ENCODE measurements around the gene KLRK1. TPM values are rescaled to one million over a fixed set of nuclear protein-coding genes. Genes with fewer than 3 reads are reported as not detected.
"Not testable (repeated sequence)": the region's sequence is repeated elsewhere in the genome, so short reads cannot be mapped to it uniquely, and the experiment has no call there.

KLRK1 gene
- total RNA-seq, 1 donor from 2014 or later = not detected

GRCh38 chr12:10388624-10389413 lies 1.0 kb downstream of the KLRK1 start:
- no peaks in the 10 kb centered on the region for H3K27me3 ChIP-seq (ENCODE audit: control insufficient read depth, insufficient read depth, low read length)
- H3K36me3 ChIP-seq (ENCODE audit: control insufficient read depth, insufficient read depth, low read length) = no peaks in the 10 kb centered on the region
- FAIRE-seq (no peak), DNase-seq (ENCODE audit: low read depth) (no peak)
- TF ChIP-seq, protein P1, sequence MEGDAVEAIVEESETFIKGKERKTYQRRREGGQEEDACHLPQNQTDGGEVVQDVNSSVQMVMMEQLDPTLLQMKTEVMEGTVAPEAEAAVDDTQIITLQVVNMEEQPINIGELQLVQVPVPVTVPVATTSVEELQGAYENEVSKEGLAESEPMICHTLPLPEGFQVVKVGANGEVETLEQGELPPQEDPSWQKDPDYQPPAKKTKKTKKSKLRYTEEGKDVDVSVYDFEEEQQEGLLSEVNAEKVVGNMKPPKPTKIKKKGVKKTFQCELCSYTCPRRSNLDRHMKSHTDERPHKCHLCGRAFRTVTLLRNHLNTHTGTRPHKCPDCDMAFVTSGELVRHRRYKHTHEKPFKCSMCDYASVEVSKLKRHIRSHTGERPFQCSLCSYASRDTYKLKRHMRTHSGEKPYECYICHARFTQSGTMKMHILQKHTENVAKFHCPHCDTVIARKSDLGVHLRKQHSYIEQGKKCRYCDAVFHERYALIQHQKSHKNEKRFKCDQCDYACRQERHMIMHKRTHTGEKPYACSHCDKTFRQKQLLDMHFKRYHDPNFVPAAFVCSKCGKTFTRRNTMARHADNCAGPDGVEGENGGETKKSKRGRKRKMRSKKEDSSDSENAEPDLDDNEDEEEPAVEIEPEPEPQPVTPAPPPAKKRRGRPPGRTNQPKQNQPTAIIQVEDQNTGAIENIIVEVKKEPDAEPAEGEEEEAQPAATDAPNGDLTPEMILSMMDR (IDR thresholded peaks at IDR 0.05; ENCODE audit: insufficient read depth, low read length, severe bottlenecking) = no peak
- H3K4me3 ChIP-seq (ENCODE audit: low read depth, low read length) = no peak overlapping the region

- FAIRE-seq; H3K27me3 ChIP-seq (ENCODE audit: control insufficient read depth, insufficient read depth, low read length); H3K4me3 ChIP-seq (ENCODE audit: low read depth, low read length); H3K36me3 ChIP-seq (ENCODE audit: control insufficient read depth, insufficient read depth, low read length); DNase-seq (ENCODE audit: low read depth): not testable (repeated sequence)
Measured at GRCh38 chr12:10387498-10387897, 2.3 kb downstream of the KLRK1 start.

GRCh38 chr12:10386857-10387256 lies 3.0 kb downstream of the KLRK1 start:
- FAIRE-seq = no peak
- H3K27me3 ChIP-seq (ENCODE audit: control insufficient read depth, insufficient read depth, low read length) = no peaks in the 10 kb centered on the region
- TF ChIP-seq, protein P1 (IDR thresholded peaks at IDR 0.05; ENCODE audit: insufficient read depth, low read length, severe bottlenecking) = no peak
- peaks cover 1% of the 10 kb centered on the region for H3K36me3 ChIP-seq (ENCODE audit: control insufficient read depth, insufficient read depth, low read length)
- no peak for DNase-seq (ENCODE audit: low read depth)
- no peak overlapping the region for H3K4me3 ChIP-seq (ENCODE audit: low read depth, low read length)

DNA sequence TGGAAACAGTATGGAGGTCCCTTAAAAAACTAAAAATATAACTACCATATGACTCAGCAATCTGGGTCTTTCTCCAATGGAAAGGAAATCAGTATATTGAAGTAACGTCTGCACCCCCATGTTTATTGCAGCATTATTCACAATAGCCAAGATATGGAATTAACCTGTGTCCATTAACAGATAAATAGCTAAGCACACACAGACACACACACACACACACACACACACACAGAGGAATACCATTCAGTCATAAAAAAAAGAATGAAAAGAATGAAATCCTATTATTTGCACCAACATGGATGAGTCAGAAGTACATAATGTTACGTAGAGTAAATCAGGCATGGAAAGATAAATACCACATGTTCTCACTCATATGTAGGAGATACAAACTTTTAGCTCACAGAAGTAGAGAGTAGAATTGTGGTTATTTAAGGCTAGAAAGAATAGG lies 4.7 kb downstream of the KLRK1 start:
- peak; percentile 91 for DNase-seq (ENCODE audit: low read depth)
- Histone ChIP-seq H3K27me3 (ENCODE audit: control insufficient read depth, insufficient read depth, low read length) (no peaks in the 10 kb centered on the region), H3K4me3 (ENCODE audit: low read depth, low read length) (no peak overlapping the region), H3K36me3 (ENCODE audit: control insufficient read depth, insufficient read depth, low read length) (peaks cover 2% of the 10 kb centered on the region)
- no peak for FAIRE-seq
- TF ChIP-seq, protein P1 (IDR thresholded peaks at IDR 0.05; ENCODE audit: insufficient read depth, low read length, severe bottlenecking) = no peak

DNA sequence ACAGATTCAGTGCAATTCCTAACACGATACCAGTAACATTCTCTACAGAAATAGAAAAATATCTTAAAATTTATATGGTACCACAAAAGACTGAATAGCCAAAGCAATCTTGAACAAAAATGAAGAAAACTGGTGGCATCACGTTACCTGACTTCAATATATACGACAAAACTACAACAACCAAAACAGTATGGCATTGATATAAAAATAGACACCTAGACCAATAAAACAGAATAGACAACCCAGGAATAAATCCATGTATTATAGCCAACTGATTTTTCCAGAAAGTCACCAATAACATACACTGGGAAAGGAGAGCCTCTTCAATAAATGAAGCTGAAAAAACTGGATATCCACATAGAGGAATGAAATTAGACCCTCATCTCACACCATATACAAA lies 5.7 kb downstream of the KLRK1 start:
- TF ChIP-seq, protein P1 (IDR thresholded peaks at IDR 0.05; ENCODE audit: insufficient read depth, low read length, severe bottlenecking) = no peak
- no peaks in the 10 kb centered on the region for H3K27me3 ChIP-seq (ENCODE audit: control insufficient read depth, insufficient read depth, low read length)
- peaks cover 2% of the 10 kb centered on the region for H3K36me3 ChIP-seq (ENCODE audit: control insufficient read depth, insufficient read depth, low read length)
- H3K4me3 ChIP-seq (ENCODE audit: low read depth, low read length) = no peak overlapping the region
- no peak for DNase-seq (ENCODE audit: low read depth)
- no peak for FAIRE-seq

- Histone ChIP-seq H3K36me3 (ENCODE audit: control insufficient read depth, insufficient read depth, low read length) (peaks cover 2% of the 10 kb centered on the region), H3K27me3 (ENCODE audit: control insufficient read depth, insufficient read depth, low read length) (no peaks in the 10 kb centered on the region), H3K4me3 (ENCODE audit: low read depth, low read length) (no peak overlapping the region)
- FAIRE-seq (no peak), DNase-seq (ENCODE audit: low read depth) (no peak)
- TF ChIP-seq, protein P1 (IDR thresholded peaks at IDR 0.05; ENCODE audit: insufficient read depth, low read length, severe bottlenecking) = no peak
Measured at GRCh38 chr12:10381928-10382628, 7.8 kb downstream of the KLRK1 start.

GRCh38 chr12:10378737-10379136 lies 11.1 kb downstream of the KLRK1 start:
- not testable (repeated sequence) for H3K36me3 ChIP-seq (ENCODE audit: control insufficient read depth, insufficient read depth, low read length); H3K27me3 ChIP-seq (ENCODE audit: control insufficient read depth, insufficient read depth, low read length); H3K4me3 ChIP-seq (ENCODE audit: low read depth, low read length); FAIRE-seq
- peak; percentile 52 for DNase-seq (ENCODE audit: low read depth)

Measured in bronchial epithelial cell (primary cell).